ENCODE data around the gene ITGB5.

DNA sequence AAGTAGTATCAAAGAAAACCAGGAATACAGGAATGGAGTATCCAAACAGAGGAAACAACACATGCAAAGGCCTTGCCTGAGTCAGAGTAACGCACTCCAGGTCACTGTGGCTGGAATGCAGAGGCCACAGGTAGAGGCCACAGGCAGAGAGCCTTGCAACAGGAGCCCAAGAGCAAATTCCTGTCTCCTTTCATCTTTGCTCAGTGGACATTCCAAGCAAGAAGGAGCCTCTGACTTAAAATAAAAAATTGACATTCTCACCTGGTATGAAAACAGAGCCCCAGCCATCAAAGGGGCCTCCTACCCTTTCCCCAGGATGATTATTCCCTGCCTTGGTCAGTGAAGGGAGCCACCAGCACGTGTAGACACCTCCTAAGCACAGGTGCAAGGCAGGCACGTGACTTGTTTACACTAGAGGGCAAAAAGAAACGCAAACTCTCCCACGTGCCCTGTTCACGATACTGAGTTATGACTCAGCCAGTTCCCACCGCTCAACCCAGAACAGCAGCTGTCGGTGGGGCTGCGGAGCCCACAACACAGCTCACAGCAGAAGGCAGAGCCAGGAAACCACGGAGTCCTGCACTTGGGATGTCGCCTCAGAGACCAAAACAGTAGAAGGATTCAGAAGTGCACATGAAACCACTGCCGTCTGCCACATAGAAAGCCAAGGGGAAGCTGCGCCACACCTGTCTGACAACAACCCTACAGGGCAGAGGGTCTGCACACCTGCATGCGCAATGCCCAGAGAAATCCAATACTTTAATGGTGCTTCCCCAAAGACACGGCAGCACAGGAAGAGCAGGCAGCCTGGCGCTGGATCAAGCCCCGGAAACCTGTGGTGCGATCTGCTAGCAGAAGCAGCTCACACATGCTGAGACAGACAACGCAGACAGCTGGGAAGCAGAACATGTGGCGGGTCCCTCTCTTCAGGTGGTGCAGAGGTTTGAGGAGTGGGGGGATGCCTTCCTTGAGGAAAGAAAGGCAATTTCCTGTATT is 52.1 kb downstream of the ITGB5 start:
- TF ChIP-seq, protein P1, sequence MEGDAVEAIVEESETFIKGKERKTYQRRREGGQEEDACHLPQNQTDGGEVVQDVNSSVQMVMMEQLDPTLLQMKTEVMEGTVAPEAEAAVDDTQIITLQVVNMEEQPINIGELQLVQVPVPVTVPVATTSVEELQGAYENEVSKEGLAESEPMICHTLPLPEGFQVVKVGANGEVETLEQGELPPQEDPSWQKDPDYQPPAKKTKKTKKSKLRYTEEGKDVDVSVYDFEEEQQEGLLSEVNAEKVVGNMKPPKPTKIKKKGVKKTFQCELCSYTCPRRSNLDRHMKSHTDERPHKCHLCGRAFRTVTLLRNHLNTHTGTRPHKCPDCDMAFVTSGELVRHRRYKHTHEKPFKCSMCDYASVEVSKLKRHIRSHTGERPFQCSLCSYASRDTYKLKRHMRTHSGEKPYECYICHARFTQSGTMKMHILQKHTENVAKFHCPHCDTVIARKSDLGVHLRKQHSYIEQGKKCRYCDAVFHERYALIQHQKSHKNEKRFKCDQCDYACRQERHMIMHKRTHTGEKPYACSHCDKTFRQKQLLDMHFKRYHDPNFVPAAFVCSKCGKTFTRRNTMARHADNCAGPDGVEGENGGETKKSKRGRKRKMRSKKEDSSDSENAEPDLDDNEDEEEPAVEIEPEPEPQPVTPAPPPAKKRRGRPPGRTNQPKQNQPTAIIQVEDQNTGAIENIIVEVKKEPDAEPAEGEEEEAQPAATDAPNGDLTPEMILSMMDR (conservative IDR thresholded peaks at IDR 0.05; ENCODE audit: low read length): no peak
- TF ChIP-seq EZH2phosphoT487 (IDR thresholded peaks at IDR 0.05; ENCODE audit: borderline replicate concordance, low read depth, low read length): no peak
